H9 (cell line): ENCODE results near the gene EXOC1L. TPM values are rescaled to one million over a fixed set of nuclear protein-coding genes. Genes with fewer than 3 reads are reported as not detected.

Experiments used
- DNase-seq: peaks from one replicate; pipeline ENCODE4 v3.0.0-alpha.2; 2017
- H2AFZ ChIP-seq: one replicate; pipeline ENCODE4 v1.6.1; 2013; ENCODE audit warnings: mild to moderate bottlenecking, low read length, control low read depth, moderate library complexity
- H2AK5ac ChIP-seq: 2 replicates; pipeline ENCODE4 v1.6.1; 2013; ENCODE audit warnings: low read length, control low read depth, mixed read lengths; ENCODE audit not compliant: insufficient read length
- H2BK120ac ChIP-seq: one replicate; pipeline ENCODE4 v1.6.1; 2013; ENCODE audit warnings: low read depth, mild to moderate bottlenecking, low read length, control low read depth, inconsistent platforms; ENCODE audit not compliant: poor library complexity, severe bottlenecking
- H2BK12ac ChIP-seq: 2 replicates; pipeline ENCODE4 v1.6.1; 2013; ENCODE audit warnings: low read length, control low read depth, mixed read lengths, low read depth; ENCODE audit not compliant: insufficient read length
- H2BK15ac ChIP-seq: 2 replicates; pipeline ENCODE4 v1.6.1; 2013; ENCODE audit warnings: low read depth, low read length, control low read depth
- H2BK20ac ChIP-seq: one replicate; pipeline ENCODE4 v1.6.1; 2013; ENCODE audit warnings: low read depth, mild to moderate bottlenecking, low read length, control low read depth, inconsistent platforms; ENCODE audit not compliant: poor library complexity, severe bottlenecking
- H2BK5ac ChIP-seq: 2 replicates; pipeline ENCODE4 v1.6.1; 2013; ENCODE audit warnings: low read length, control low read depth, mixed read lengths; ENCODE audit not compliant: insufficient read length
- H3K14ac ChIP-seq: 2 replicates; pipeline ENCODE4 v1.6.1; 2013; ENCODE audit warnings: low read length, control low read depth; ENCODE audit not compliant: insufficient read depth
- H3K18ac ChIP-seq: 2 replicates; pipeline ENCODE4 v1.6.1; 2013; ENCODE audit warnings: low read depth, mild to moderate bottlenecking, mixed read lengths, low read length, control low read depth; ENCODE audit not compliant: insufficient read length
- H3K23ac ChIP-seq: 2 replicates; pipeline ENCODE4 v1.6.1; 2013; ENCODE audit warnings: low read length, control low read depth, mixed read lengths, low read depth; ENCODE audit not compliant: insufficient read length
- H3K23me2 ChIP-seq: 2 replicates; pipeline ENCODE4 v1.6.1; 2013; ENCODE audit warnings: low read depth, mild to moderate bottlenecking, mixed read lengths, low read length, control low read depth; ENCODE audit not compliant: insufficient read length, poor library complexity, severe bottlenecking
- H3K27ac ChIP-seq: 2 replicates; pipeline ENCODE4 v1.5.1; 2013; ENCODE audit warnings: low read length, control low read depth, mixed read lengths, low read depth; ENCODE audit not compliant: insufficient read length
- H3K27me3 ChIP-seq: 2 replicates; pipeline ENCODE4 v1.6.1; 2013; ENCODE audit warnings: low read length, control low read depth, inconsistent platforms; ENCODE audit not compliant: insufficient read depth
- H3K4ac ChIP-seq: 2 replicates; pipeline ENCODE4 v1.6.1; 2013; ENCODE audit warnings: low read depth, mild to moderate bottlenecking, control low read depth, inconsistent platforms, low read length, moderate library complexity
- H3K4me1 ChIP-seq: 2 replicates; pipeline ENCODE4 v1.6.1; 2013; ENCODE audit warnings: low read length, control low read depth, inconsistent platforms; ENCODE audit not compliant: insufficient read depth
- H3K4me2 ChIP-seq: 2 replicates; pipeline ENCODE4 v1.6.1; 2013; ENCODE audit warnings: low read length, control low read depth, mixed read lengths; ENCODE audit not compliant: insufficient read length, insufficient read depth
- H3K56ac ChIP-seq: 2 replicates; pipeline ENCODE4 v1.6.1; 2013; ENCODE audit warnings: low read depth, mild to moderate bottlenecking, mixed read lengths, low read length, control low read depth; ENCODE audit not compliant: insufficient read length
- H3K79me1 ChIP-seq: 2 replicates; pipeline ENCODE4 v1.6.1; 2013; ENCODE audit warnings: low read depth, mild to moderate bottlenecking, moderate library complexity, low read length, control low read depth, inconsistent platforms; ENCODE audit not compliant: insufficient read depth, poor library complexity, severe bottlenecking
- H3K79me2 ChIP-seq: 2 replicates; pipeline ENCODE4 v1.6.1; 2013; ENCODE audit warnings: low read length, control low read depth, inconsistent platforms; ENCODE audit not compliant: insufficient read depth
- H3K9ac ChIP-seq: 2 replicates; pipeline ENCODE4 v1.6.1; 2013; ENCODE audit warnings: low read length, control low read depth, mixed read lengths; ENCODE audit not compliant: insufficient read length; ENCODE audit errors: extremely low read depth
- H3K9me3 ChIP-seq: one replicate; pipeline ENCODE4 v1.6.1; 2013; ENCODE audit warnings: low read depth, low read length, inconsistent platforms; ENCODE audit not compliant: control insufficient read depth
- H3T11ph ChIP-seq: one replicate; pipeline ENCODE4 v1.6.1; 2013; ENCODE audit warnings: mild to moderate bottlenecking, low read length, control low read depth, inconsistent platforms
- H4K20me1 ChIP-seq: one replicate; pipeline ENCODE4 v1.6.1; 2013; ENCODE audit not compliant: control insufficient read depth, insufficient read length, insufficient read depth
- H4K5ac ChIP-seq: 2 replicates; pipeline ENCODE4 v1.6.1; 2013; ENCODE audit warnings: low read depth, mild to moderate bottlenecking, mixed read lengths, low read length, control low read depth; ENCODE audit not compliant: insufficient read length
- H4K8ac ChIP-seq: replicated peaks from 2 replicates; pipeline ENCODE4 v1.6.1; 2013; ENCODE audit warnings: low read length, control low read depth, mixed read lengths, low read depth; ENCODE audit not compliant: insufficient read length
- H4K91ac ChIP-seq: 2 replicates; pipeline ENCODE4 v1.6.1; 2013; ENCODE audit warnings: low read depth, mild to moderate bottlenecking, moderate library complexity, mixed read lengths, low read length, control low read depth; ENCODE audit not compliant: insufficient read length
- H3K27ac Mint-ChIP-seq, 3 experiments: 2 replicates in 2 of 3; 3 replicates in 1 of 3; pipeline ENCODE4 v1.8.0; 2020 to 2021; ENCODE audit warnings: mixed read lengths in 3 of 3, mild to moderate bottlenecking in 1 of 3, moderate library complexity in 1 of 3
- H3K27me3 Mint-ChIP-seq: 2 replicates; pipeline ENCODE4 v1.8.0; 2021; ENCODE audit warnings: low read depth, mild to moderate bottlenecking, moderate library complexity, mixed read lengths
- H3K36me3 Mint-ChIP-seq, 3 experiments: 2 replicates in 2 of 3; 3 replicates in 1 of 3; pipeline ENCODE4 v1.8.0; 2020 to 2021; ENCODE audit warnings: low read depth in 3 of 3, mixed read lengths in 3 of 3; ENCODE audit not compliant: insufficient read depth in 1 of 3
- H3K4me1 Mint-ChIP-seq, 2 experiments: 2 replicates each; pipeline ENCODE4 v1.8.0; 2020; ENCODE audit warnings: mixed read lengths in 2 of 2
- H3K4me3 Mint-ChIP-seq, 2 experiments: 2 replicates in 1 of 2; 3 replicates in 1 of 2; pipeline ENCODE4 v1.8.0; 2020 to 2021; ENCODE audit warnings: mild to moderate bottlenecking in 2 of 2, mixed read lengths in 2 of 2, moderate library complexity in 1 of 2
- H3K9me3 Mint-ChIP-seq, 2 experiments: 2 replicates in 1 of 2; 3 replicates in 1 of 2; pipeline ENCODE4 v1.8.0; 2020; ENCODE audit warnings: mild to moderate bottlenecking in 2 of 2, mixed read lengths in 2 of 2, moderate library complexity in 1 of 2
- WGBS: extraction: QIAGEN DNeasy Blood & Tissue Kit; methylation state at CpG from one replicate; pipeline ENCODE4 v1.1.7; 2013; ENCODE audit warnings: missing lambda C conversion rate, low lambda C conversion rate, mixed read lengths; ENCODE audit not compliant: insufficient read length; ENCODE audit errors: extremely low coverage; 5-methylcytosine and 5-hydroxymethylcytosine counted together
- total RNA-seq: library from RNA; stranded (reverse); gene quantifications from 2 replicates; pipeline ENCODE4 v1.2.1, GENCODE V29; 2021
- TF ChIP-seq, protein P1 (sequence below): fragments of 200-600 bp; sonication (generic); conservative IDR thresholded peaks from 3 replicates; pipeline ENCODE4 v1.8.0; 2021; ENCODE audit warnings: antibody characterized with exemption, mild to moderate bottlenecking

Gene EXOC1L
- total RNA-seq, 1 experiment from 2014 or later = not detected

DNA sequence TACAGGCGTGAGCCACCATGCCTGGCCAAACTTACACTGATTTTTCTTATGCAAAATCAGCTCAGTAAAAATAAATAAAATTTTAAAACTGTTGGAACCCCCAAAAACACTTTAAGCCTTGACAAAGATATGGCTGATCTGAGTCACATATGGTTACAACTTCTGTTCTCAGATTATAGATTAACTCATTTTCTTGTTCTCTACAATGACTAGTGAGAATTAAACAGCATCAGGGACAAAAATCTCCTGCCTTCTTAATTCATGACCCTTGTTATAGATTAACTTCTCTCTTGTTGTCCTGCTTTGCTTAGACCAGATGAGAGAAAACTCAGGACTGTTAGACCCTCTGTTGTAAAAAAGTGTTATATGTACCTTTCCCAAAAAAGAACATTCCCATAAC is 24.2 kb upstream of the EXOC1L start:
- no peaks in the 10 kb centered on the region for H3K9me3 Mint-ChIP-seq
- no CpG with 5 or more reads among the region's 1 CpG for WGBS
- no peak overlapping the region for H2AK5ac ChIP-seq
- DNase-seq = no peak
- no peaks in the 10 kb centered on the region; the same call in 1 of the 2 replicates for H3K4me1 ChIP-seq
- H3K36me3 Mint-ChIP-seq = no peaks in the 10 kb centered on the region
- no peaks in the 10 kb centered on the region for H4K20me1 ChIP-seq
- H3K4ac ChIP-seq = no peak overlapping the region
- no peak overlapping the region for H4K8ac ChIP-seq
- no peak overlapping the region for H2AFZ ChIP-seq
- TF ChIP-seq, protein P1, sequence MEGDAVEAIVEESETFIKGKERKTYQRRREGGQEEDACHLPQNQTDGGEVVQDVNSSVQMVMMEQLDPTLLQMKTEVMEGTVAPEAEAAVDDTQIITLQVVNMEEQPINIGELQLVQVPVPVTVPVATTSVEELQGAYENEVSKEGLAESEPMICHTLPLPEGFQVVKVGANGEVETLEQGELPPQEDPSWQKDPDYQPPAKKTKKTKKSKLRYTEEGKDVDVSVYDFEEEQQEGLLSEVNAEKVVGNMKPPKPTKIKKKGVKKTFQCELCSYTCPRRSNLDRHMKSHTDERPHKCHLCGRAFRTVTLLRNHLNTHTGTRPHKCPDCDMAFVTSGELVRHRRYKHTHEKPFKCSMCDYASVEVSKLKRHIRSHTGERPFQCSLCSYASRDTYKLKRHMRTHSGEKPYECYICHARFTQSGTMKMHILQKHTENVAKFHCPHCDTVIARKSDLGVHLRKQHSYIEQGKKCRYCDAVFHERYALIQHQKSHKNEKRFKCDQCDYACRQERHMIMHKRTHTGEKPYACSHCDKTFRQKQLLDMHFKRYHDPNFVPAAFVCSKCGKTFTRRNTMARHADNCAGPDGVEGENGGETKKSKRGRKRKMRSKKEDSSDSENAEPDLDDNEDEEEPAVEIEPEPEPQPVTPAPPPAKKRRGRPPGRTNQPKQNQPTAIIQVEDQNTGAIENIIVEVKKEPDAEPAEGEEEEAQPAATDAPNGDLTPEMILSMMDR = no peak
- H3K18ac ChIP-seq = no peak overlapping the region
- no peaks in the 10 kb centered on the region for H3K9me3 ChIP-seq
- H3K4me2 ChIP-seq = no peak overlapping the region
- no peak overlapping the region for H2BK12ac ChIP-seq
- no peak overlapping the region for H2BK15ac ChIP-seq
- H3K27me3 Mint-ChIP-seq = no peaks in the 10 kb centered on the region; the same call in none of the 2 replicates
- no peaks in the 10 kb centered on the region for H3K79me1 ChIP-seq
- no peak overlapping the region for H2BK120ac ChIP-seq
- no peak overlapping the region for H3K23ac ChIP-seq
- no peak overlapping the region for H2BK5ac ChIP-seq
- no peak overlapping the region for H4K5ac ChIP-seq
- H4K91ac ChIP-seq = no peak overlapping the region
- H3K4me3 Mint-ChIP-seq = no peak overlapping the region
- no peak overlapping the region for H3K27ac Mint-ChIP-seq
- H3K79me2 ChIP-seq = no peaks in the 10 kb centered on the region
- no peaks in the 10 kb centered on the region for H3K27me3 ChIP-seq
- H3K4me1 Mint-ChIP-seq = peaks cover 9 to 11% of the 10 kb centered on the region in 2 experiments; a peak in 3 of 4 replicates
- no peaks in the 10 kb centered on the region for H3K23me2 ChIP-seq
- H3K27ac ChIP-seq = no peak overlapping the region
- H3T11ph ChIP-seq = no peak overlapping the region
- no peak overlapping the region for H3K14ac ChIP-seq
- H2BK20ac ChIP-seq = no peak overlapping the region
- no peak overlapping the region for H3K56ac ChIP-seq
- no peak overlapping the region for H3K9ac ChIP-seq
